ENCODE results near the gene TMEM176A. TPM values are rescaled to one million over a fixed set of nuclear protein-coding genes. Genes with fewer than 3 reads are reported as not detected.

TMEM176A gene
- total and polyA plus RNA-seq, 2 donors: 11.0 to 27.9 TPM

DNA sequence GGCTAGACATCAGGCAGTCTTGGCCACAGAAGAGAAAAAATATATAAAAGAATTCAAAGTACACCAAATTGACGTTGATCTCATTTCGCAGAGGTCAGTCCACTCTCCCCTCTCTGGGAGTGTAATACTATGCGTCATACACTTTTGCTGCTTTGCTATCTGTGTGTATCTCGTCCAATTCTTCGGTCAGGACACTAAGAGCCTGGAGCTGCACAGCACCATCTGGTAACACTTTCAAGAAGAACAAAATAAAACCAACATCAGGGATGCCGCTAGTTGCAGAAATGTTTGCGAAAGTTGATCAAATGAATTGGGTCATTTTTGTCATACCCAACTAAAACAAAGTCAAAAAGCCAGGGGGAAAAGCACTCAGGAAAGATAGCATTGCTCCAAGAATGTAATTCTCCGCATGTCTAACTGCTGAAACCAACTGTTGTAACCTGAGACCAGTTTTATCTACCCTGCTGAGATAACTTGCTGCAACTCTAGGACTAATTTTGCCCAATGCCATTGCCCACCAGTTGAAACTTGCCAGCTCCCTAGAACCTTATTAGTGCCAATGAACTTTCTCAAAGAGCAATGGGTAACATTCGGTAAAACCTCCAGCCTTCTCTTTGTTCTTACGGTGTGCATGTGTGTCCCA is 23.0 kb downstream of the TMEM176A start:
- WGBS: 95% methylated on average over 10 of the region's 10 CpGs

DNA sequence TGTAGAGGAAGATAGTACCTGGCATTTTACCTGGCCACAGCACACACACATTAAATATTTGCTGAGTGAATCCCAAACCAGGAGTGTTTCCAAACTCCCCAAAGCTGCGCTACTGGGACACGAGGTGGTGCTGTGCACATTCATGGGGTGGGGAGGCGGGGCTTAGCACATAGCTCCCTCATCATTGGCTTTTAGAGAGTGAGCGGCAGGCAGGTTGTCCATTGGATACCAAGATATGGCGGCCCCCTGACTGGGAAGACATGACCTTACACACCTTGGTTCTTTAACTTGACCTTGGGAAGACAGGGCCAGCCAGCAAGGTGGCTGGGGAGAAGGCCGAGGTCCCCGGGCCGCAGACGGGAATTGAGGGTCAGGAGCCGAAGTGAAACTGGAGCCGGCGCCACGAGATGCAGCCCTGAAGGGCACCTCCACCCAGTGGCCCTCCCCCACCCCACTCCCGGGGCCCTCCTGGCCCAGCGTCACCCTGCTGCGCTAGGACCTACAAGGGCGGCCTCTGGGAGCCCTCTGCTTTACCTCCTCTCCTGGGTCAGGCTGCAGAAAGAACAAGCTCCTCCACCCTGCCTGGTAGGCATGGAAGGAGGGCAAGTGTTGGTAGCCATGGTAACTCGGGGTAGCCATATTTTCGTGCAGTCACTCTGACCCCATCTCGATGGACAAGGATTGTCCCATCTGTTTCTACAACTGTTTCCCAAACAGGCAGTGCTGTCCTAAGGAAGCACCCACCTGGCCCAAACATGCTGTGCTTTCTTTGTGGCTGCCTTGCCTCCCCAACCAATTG is 24.0 kb downstream of the TMEM176A start:
- Histone ChIP-seq H3K27me3 (ENCODE audit: control insufficient read depth in 2 of 2, insufficient read depth in 1 of 2, low read length in 1 of 2) (peaks cover 0 to 15% of the 10 kb centered on the region in 2 donors), H3K4me1 (ENCODE audit: control insufficient read depth in 2 of 2, insufficient read depth in 2 of 2, low read length in 2 of 2) (no peaks in the 10 kb centered on the region), H3K9me3 (ENCODE audit: control insufficient read depth in 2 of 2, insufficient read depth in 1 of 2, low read length in 1 of 2) (peaks cover 0 to 4% of the 10 kb centered on the region in 2 donors), H3K4me3 (ENCODE audit: low read length in 2 of 2) (no peak overlapping the region), H3K27ac (ENCODE audit: low read depth in 1 of 2, low read length in 1 of 2) (no peak overlapping the region), H3K36me3 (ENCODE audit: control insufficient read depth in 2 of 2, insufficient read depth in 2 of 2, low read length in 1 of 2) (no peaks in the 10 kb centered on the region)
- no peak for DNase-seq (ENCODE audit: low read depth in 6 of 9, low spot score in 9 of 9)
- 93% methylated on average over 20 of the region's 20 CpGs for WGBS

More for the DNA sequence above, 23.0 kb downstream of the TMEM176A start:
- H3K4me3 ChIP-seq (ENCODE audit: low read length in 2 of 2): no peak overlapping the region
- no peak for DNase-seq (ENCODE audit: low read depth in 6 of 9, low spot score in 9 of 9)
- H3K9me3 ChIP-seq (ENCODE audit: control insufficient read depth in 2 of 2, insufficient read depth in 1 of 2, low read length in 1 of 2): peaks cover 0 to 4% of the 10 kb centered on the region in 2 donors
- peaks cover 0 to 15% of the 10 kb centered on the region in 2 donors for H3K27me3 ChIP-seq (ENCODE audit: control insufficient read depth in 2 of 2, insufficient read depth in 1 of 2, low read length in 1 of 2)
- no peaks in the 10 kb centered on the region for H3K36me3 ChIP-seq (ENCODE audit: control insufficient read depth in 2 of 2, insufficient read depth in 2 of 2, low read length in 1 of 2)
- no peaks in the 10 kb centered on the region for H3K4me1 ChIP-seq (ENCODE audit: control insufficient read depth in 2 of 2, insufficient read depth in 2 of 2, low read length in 2 of 2)
- H3K27ac ChIP-seq (ENCODE audit: low read depth in 1 of 2, low read length in 1 of 2): no peak overlapping the region

DNA sequence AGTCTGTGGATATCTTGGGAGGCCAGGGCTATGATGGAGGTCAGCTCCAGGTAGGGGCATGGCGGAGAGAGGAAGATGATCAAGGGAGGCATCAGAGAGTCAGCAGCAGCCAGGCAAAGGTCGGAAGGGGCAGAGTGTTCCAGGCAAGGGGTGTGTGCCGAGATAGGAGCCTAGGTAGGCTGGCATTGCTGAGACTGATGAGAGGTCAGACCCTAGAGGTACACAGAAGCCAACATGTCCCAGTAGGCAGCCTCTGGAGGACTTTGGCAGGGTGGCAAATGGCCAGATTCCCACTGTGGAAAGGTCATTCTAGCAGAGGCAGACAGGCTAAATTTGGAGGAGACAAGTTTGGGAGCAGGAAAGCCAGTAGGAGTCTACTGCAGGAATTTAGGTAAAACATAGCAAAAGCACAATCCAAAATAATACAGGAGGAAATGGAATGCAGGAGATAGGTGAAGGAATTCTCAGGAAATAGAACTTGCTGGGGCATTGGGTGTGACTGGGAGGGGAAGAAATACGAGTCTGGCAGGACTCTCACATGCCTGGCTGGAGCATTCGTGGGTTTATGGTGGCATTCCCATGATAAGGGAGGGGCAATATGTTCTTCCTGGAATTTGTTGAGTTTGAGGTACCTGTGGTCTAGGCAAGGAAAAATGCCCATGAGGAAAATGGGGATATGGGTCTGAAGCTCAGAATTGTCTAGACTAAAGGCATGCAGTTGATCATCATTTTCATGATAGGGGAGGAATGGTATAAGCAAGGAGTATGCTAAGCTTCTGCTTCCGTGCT is 25.7 kb downstream of the TMEM176A start:
- Histone ChIP-seq H3K36me3 (ENCODE audit: control insufficient read depth in 2 of 2, insufficient read depth in 2 of 2, low read length in 1 of 2) (no peaks in the 10 kb centered on the region), H3K27me3 (ENCODE audit: control insufficient read depth in 2 of 2, insufficient read depth in 1 of 2, low read length in 1 of 2) (peaks cover 0 to 9% of the 10 kb centered on the region in 2 donors), H3K9me3 (ENCODE audit: control insufficient read depth in 2 of 2, insufficient read depth in 1 of 2, low read length in 1 of 2) (peaks cover 0 to under 1% of the 10 kb centered on the region in 2 donors), H3K4me3 (ENCODE audit: low read length in 2 of 2) (no peak overlapping the region), H3K4me1 (ENCODE audit: control insufficient read depth in 2 of 2, insufficient read depth in 2 of 2, low read length in 2 of 2) (no peaks in the 10 kb centered on the region), H3K27ac (ENCODE audit: low read depth in 1 of 2, low read length in 1 of 2) (no peak overlapping the region)
- 89% methylated on average over 6 of the region's 6 CpGs for WGBS
- DNase-seq (ENCODE audit: low read depth in 6 of 9, low spot score in 9 of 9): no peak

DNA sequence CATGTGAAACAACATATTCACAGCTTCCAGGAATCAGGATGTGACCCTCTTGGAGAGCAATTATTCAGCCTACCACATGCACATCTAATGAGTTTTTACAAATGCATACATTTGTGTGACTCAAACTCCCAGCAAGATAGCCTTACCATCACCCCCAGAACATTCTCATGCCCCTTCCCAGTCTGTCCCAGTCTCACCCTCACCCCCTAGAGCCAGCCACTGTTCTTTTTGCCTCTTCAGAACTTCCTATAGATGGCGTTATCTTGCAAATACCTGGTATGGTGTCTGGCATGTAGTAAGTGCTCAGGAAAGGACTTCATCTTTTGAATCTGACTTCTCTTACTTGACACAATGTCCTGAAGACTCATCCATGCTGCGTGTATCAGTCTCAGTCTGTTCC is 27.8 kb downstream of the TMEM176A start:
- Histone ChIP-seq H3K27ac (ENCODE audit: low read depth in 1 of 2, low read length in 1 of 2) (no peak overlapping the region), H3K36me3 (ENCODE audit: control insufficient read depth in 2 of 2, insufficient read depth in 2 of 2, low read length in 1 of 2) (no peaks in the 10 kb centered on the region), H3K27me3 (ENCODE audit: control insufficient read depth in 2 of 2, insufficient read depth in 1 of 2, low read length in 1 of 2) (peaks cover 0 to 9% of the 10 kb centered on the region in 2 donors), H3K4me3 (ENCODE audit: low read length in 2 of 2) (no peak overlapping the region), H3K4me1 (ENCODE audit: control insufficient read depth in 2 of 2, insufficient read depth in 2 of 2, low read length in 2 of 2) (no peaks in the 10 kb centered on the region), H3K9me3 (ENCODE audit: control insufficient read depth in 2 of 2, insufficient read depth in 1 of 2, low read length in 1 of 2) (no peaks in the 10 kb centered on the region)
- DNase-seq (ENCODE audit: low read depth in 6 of 9, low spot score in 9 of 9): no peak
- WGBS: 97% methylated on average over 2 of the region's 2 CpGs

DNA sequence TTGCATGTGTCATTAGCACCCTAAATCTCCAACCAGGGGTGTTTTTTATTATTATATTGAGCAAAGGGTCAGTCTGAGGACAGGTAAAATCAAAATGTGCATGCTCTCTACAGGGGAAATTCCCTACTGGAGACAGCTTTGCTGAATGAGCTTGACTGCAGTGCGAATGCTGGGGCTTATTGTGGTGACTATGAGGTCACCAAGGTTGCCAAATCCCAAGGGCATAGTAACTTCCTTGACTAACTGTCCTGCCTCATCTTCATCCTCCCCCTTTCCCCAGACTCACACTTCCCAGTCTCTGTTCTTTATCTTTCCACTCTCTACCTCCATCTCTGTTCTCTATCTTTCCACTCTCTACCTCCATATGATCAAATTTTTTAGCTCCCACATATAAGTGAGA is 28.9 kb downstream of the TMEM176A start:
- Histone ChIP-seq H3K9me3 (ENCODE audit: control insufficient read depth in 2 of 2, insufficient read depth in 1 of 2, low read length in 1 of 2) (no peaks in the 10 kb centered on the region), H3K27ac (ENCODE audit: low read depth in 1 of 2, low read length in 1 of 2) (no peak overlapping the region), H3K36me3 (ENCODE audit: control insufficient read depth in 2 of 2, insufficient read depth in 2 of 2, low read length in 1 of 2) (no peaks in the 10 kb centered on the region), H3K4me3 (ENCODE audit: low read length in 2 of 2) (no peak overlapping the region), H3K4me1 (ENCODE audit: control insufficient read depth in 2 of 2, insufficient read depth in 2 of 2, low read length in 2 of 2) (no peaks in the 10 kb centered on the region), H3K27me3 (ENCODE audit: control insufficient read depth in 2 of 2, insufficient read depth in 1 of 2, low read length in 1 of 2) (peaks cover 0 to 9% of the 10 kb centered on the region in 2 donors)
- 95% methylated on average over 1 of the region's 1 CpG for WGBS
- DNase-seq (ENCODE audit: low read depth in 6 of 9, low spot score in 9 of 9): no peak

DNA sequence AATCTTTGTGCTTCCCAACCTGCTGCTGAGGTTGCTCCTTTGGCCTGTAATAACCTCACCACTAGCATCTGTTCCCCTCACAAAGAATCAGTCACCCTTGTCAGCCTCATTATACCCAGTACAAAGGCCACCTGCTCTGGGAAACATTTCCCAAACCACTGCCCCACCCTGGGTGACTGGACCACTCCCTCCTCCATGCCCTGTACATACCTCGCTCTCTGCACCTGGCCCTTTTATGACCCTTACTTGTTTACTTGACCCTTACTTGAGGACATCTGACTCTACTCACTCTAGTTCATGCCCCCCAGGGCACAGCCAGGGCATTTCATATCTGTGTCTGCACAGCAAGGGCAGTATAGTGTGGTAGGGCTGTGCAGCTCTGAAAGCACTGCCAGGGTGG is 30.4 kb downstream of the TMEM176A start:
- H3K4me1 ChIP-seq (ENCODE audit: control insufficient read depth in 2 of 2, insufficient read depth in 2 of 2, low read length in 2 of 2): no peaks in the 10 kb centered on the region
- H3K27me3 ChIP-seq (ENCODE audit: control insufficient read depth in 2 of 2, insufficient read depth in 1 of 2, low read length in 1 of 2): peaks cover 0 to 11% of the 10 kb centered on the region in 2 donors
- no peak overlapping the region for H3K4me3 ChIP-seq (ENCODE audit: low read length in 2 of 2)
- no peak for DNase-seq (ENCODE audit: low read depth in 6 of 9, low spot score in 9 of 9)
- H3K36me3 ChIP-seq (ENCODE audit: control insufficient read depth in 2 of 2, insufficient read depth in 2 of 2, low read length in 1 of 2): no peaks in the 10 kb centered on the region
- H3K27ac ChIP-seq (ENCODE audit: low read depth in 1 of 2, low read length in 1 of 2): no peak overlapping the region
- WGBS: 93% methylated on average over 1 of the region's 1 CpG
- no peaks in the 10 kb centered on the region for H3K9me3 ChIP-seq (ENCODE audit: control insufficient read depth in 2 of 2, insufficient read depth in 1 of 2, low read length in 1 of 2)

DNA sequence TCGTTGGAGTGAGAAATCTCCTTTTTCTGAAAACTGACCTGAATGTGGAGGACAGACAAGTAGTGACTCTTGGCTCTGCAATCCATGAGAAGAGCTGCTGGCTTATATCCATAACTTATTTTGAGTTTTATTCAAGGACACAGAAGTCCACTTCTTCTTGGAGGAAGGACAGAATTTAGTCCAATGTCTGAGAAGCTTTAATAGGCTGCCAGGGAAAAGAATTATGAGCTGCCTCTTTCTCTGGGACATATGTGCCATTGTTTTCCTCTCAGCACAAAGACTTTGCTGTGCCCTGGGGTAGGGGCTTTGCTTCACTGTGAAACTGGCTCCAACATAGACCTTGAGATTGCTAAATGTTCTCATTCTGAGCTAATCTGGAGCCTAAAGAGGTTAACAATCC is 31.3 kb downstream of the TMEM176A start:
- no peaks in the 10 kb centered on the region for H3K4me1 ChIP-seq (ENCODE audit: control insufficient read depth in 2 of 2, insufficient read depth in 2 of 2, low read length in 2 of 2)
- no peaks in the 10 kb centered on the region for H3K9me3 ChIP-seq (ENCODE audit: control insufficient read depth in 2 of 2, insufficient read depth in 1 of 2, low read length in 1 of 2)
- H3K27ac ChIP-seq (ENCODE audit: low read depth in 1 of 2, low read length in 1 of 2): no peak overlapping the region
- no peak overlapping the region for H3K4me3 ChIP-seq (ENCODE audit: low read length in 2 of 2)
- DNase-seq (ENCODE audit: low read depth in 6 of 9, low spot score in 9 of 9): no peak
- WGBS: 96% methylated on average over 1 of the region's 1 CpG
- H3K36me3 ChIP-seq (ENCODE audit: control insufficient read depth in 2 of 2, insufficient read depth in 2 of 2, low read length in 1 of 2): no peaks in the 10 kb centered on the region
- peaks cover 0 to 6% of the 10 kb centered on the region in 2 donors for H3K27me3 ChIP-seq (ENCODE audit: control insufficient read depth in 2 of 2, insufficient read depth in 1 of 2, low read length in 1 of 2)

DNA sequence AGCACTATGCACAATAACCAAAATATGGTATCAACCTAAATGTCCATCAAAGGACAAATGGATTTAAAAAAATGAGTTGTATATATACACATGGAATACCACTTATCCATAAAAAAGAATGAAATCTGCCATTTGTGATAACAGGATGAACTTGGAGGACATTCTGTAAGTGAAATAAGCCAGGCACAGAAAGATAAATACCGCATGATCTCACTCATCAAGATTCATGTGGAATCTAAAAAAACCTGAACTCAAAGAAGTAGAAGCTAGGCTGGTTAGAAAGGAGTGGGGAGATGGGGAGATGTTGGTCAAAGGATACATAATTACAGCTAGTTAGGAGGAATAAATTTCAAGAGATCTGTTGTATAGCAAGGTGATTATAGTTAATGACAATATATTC is 34.5 kb downstream of the TMEM176A start:
- no peak overlapping the region for H3K4me3 ChIP-seq (ENCODE audit: low read length in 2 of 2)
- DNase-seq (ENCODE audit: low read depth in 6 of 9, low spot score in 9 of 9): no peak
- H3K27ac ChIP-seq (ENCODE audit: low read depth in 1 of 2, low read length in 1 of 2): no peak overlapping the region
- H3K36me3 ChIP-seq (ENCODE audit: control insufficient read depth in 2 of 2, insufficient read depth in 2 of 2, low read length in 1 of 2): no peaks in the 10 kb centered on the region
- peaks cover 0 to 6% of the 10 kb centered on the region in 2 donors for H3K27me3 ChIP-seq (ENCODE audit: control insufficient read depth in 2 of 2, insufficient read depth in 1 of 2, low read length in 1 of 2)
- H3K4me1 ChIP-seq (ENCODE audit: control insufficient read depth in 2 of 2, insufficient read depth in 2 of 2, low read length in 2 of 2): no peaks in the 10 kb centered on the region
- H3K9me3 ChIP-seq (ENCODE audit: control insufficient read depth in 2 of 2, insufficient read depth in 1 of 2, low read length in 1 of 2): no peaks in the 10 kb centered on the region
- 96% methylated on average over 1 of the region's 1 CpG for WGBS
